ENCODE measurements around the gene TCL1A.

The TCL1A gene

DNA sequence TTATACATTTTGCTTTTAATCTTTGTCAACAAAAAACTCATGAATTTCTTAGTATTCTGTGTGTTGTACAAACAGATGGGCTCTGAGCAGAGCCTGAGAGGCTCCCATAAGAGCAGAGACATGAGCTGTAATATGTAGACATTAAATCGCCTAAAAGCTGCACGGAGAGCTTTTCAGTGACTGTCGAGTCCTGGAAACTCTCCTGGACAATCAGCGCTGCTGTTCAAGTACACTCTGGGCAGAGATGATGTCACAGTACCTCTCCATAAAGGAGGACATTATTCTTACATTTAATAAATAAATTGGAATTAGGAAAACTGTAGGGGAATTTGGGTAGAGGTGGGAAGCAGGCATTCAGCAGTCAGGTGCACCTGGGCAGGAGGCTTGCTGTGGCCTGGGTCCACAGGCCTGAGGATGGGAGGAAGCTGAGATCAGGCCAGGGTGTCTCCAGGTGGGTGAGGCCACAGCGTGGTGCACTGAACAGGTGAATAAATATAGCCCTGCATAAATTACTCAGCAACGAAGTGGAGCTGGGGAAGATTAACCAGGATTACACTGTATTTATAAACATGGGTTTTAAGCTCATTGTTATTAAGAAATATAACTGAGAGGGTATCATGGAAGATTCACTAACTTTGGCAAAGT, 13.3 kb upstream of the TCL1A start:
- no peak overlapping the region for H3K4me3 ChIP-seq (ENCODE audit: low read length)
- TF ChIP-seq, protein P1, sequence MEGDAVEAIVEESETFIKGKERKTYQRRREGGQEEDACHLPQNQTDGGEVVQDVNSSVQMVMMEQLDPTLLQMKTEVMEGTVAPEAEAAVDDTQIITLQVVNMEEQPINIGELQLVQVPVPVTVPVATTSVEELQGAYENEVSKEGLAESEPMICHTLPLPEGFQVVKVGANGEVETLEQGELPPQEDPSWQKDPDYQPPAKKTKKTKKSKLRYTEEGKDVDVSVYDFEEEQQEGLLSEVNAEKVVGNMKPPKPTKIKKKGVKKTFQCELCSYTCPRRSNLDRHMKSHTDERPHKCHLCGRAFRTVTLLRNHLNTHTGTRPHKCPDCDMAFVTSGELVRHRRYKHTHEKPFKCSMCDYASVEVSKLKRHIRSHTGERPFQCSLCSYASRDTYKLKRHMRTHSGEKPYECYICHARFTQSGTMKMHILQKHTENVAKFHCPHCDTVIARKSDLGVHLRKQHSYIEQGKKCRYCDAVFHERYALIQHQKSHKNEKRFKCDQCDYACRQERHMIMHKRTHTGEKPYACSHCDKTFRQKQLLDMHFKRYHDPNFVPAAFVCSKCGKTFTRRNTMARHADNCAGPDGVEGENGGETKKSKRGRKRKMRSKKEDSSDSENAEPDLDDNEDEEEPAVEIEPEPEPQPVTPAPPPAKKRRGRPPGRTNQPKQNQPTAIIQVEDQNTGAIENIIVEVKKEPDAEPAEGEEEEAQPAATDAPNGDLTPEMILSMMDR (conservative IDR thresholded peaks at IDR 0.05; ENCODE audit: low read depth, low read length): no peak

DNA sequence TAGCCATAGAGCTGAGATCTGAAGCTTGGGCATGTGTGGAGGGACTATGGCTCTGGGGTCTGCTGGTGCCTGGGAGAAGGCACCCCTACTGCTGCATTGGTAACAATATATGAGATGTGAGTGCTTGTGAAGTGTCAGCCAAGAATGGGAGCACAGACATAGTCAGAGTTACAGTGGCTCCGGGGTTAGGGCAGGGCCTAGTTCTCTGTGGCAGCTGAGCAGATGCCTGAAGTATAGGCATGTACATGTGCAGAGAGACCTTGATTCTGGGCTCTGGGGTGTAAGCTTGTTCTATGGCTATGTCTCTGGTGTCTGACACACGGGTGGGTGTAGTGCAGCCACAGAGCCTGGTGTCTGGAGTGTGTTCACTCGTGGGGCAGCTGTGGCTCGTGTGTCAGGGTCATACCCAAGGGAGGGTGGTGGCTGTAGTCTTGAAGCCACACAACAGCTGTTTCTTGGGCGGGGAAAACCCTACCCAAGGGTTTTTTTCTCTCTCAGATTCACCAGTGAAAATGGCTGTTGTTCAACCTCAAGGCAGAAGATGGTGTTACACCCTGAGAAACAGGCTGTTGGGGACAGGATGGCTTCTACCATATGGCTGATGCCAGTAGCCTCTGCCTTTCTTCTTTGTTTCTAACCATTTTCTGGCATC, 11.9 kb upstream of the TCL1A start:
- TF ChIP-seq, protein P1 (conservative IDR thresholded peaks at IDR 0.05; ENCODE audit: low read depth, low read length): no peak
- no peak overlapping the region for H3K4me3 ChIP-seq (ENCODE audit: low read length)
- no peak for DNase-seq (ENCODE audit: low read depth)

More for the DNA sequence above, 13.3 kb upstream of the TCL1A start:
- DNase-seq (ENCODE audit: low read depth): no peak

DNA sequence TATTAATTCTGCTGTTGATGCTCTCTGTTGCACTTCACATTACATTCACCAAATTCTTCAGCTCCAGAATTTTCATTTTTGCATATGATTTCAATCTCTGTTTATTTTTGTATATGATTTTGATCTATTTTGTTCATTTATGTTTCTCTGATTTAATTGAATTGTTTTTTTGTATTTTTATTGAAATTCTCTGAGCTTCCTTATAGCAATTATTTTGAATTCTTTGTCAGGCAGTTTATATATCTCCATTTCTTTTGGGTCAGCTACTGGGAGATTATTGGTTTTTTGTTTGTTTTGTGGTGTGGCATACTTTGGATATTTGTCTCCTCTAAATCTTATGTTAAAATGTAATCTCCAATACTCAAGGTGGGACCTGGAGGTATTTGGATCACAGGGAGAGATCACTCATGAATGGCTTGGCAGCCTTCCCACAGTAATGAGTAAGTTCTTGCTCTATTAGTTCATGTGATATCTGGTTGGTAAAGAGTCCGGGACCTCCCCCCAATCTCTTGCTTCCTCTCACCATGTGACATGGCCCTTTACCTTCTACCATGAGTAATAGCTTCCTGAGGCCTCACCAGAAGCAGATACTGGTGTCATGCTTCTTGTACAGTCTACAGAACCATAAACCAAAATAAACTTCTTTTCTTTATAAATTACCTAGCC, 8.7 kb upstream of the TCL1A start:
- TF ChIP-seq, protein P1 (conservative IDR thresholded peaks at IDR 0.05; ENCODE audit: low read depth, low read length): no peak
- H3K4me3 ChIP-seq (ENCODE audit: low read length): no peak overlapping the region
- DNase-seq (ENCODE audit: low read depth): no peak

DNA sequence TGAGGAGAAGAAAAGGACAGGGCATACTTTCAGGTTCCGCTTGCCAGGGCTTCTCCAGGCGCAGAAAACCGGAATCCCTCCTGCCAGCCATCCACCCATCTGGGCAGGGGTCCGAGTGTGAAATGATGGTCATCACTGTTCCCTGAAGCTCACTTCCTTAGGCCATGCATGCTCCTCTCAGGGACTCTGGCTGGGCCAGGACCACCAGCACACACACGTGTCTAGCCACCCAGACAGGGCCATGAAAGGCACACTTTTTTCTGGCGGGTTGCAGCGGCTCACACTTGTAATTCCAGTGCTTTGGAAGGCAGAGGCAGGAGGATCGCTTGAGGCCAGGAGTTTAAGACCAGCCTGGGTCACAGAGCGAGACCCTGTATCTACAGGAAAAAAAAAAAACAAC, 1.5 kb downstream of the TCL1A start:
- DNase-seq (ENCODE audit: low read depth): no peak
- TF ChIP-seq, protein P1 (conservative IDR thresholded peaks at IDR 0.05; ENCODE audit: low read depth, low read length): no peak
- H3K4me3 ChIP-seq (ENCODE audit: low read length): no peak overlapping the region

DNA sequence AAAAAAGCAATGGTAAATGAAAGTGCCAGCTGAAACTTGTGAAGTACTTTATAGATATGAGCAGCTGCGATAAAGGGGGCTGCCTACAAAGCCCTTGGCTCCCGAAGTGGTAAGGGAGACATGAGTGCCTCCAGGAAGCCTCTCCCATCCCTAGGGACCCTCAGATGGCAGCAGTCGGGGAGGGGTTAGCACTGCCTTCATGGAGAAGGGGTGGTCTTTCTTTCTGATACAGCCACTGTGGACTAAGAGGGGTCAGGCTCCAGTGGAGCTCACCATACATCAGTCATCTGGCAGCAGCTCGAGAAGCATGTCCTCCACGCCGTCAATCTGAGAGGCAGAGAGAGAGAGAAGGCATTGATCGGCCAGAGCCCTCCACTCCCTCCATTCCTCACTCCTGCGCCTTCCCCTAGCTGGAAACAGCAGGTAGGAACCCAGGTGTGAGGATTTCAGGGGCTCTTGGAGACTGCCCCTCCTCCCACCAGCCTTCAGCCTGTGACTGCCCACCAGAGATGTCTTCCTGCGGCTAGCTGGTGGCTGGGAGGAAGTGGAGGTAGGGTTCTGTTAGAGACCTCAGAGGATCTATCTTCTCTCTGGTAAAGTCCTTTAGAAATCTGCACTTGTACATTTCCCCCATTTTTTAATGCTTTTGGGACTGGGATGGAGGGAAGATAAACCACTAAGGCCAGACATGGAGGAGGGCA, 2.3 kb downstream of the TCL1A start:
- TF ChIP-seq, protein P1 (conservative IDR thresholded peaks at IDR 0.05; ENCODE audit: low read depth, low read length): no peak
- DNase-seq (ENCODE audit: low read depth): no peak
- H3K4me3 ChIP-seq (ENCODE audit: low read length): no peak overlapping the region

DNA sequence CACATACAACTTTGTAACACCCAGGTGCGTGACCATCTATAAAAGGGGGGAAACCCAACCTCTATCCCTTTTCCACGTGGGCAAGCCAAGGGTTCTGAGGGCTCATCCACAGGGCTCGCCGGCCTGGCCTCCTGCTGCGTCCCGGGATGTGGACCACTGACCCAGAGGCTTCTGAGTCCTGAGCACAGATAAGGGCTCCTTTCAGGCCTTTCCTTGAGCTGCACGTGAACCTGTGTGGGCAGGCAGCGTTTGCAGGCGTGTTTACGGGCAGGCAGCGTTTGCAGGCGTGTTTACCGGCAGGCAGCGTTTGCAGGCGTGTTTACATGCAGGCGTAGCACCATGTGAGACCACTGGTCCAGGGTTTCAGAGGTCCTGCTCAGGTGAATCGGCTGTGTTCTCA, 3.8 kb downstream of the TCL1A start:
- H3K4me3 ChIP-seq (ENCODE audit: low read length): no peak overlapping the region
- no peak for DNase-seq (ENCODE audit: low read depth)
- TF ChIP-seq, protein P1 (conservative IDR thresholded peaks at IDR 0.05; ENCODE audit: low read depth, low read length): no peak

Measured in retinal pigment epithelial cell (primary cell).